Parathyroid adenoma (tissue), 2 donors: Measurements from ENCODE around the gene HIGD1C.
"Not testable (repeated sequence)": the region's sequence is repeated elsewhere in the genome, so short reads cannot be mapped to it uniquely, and the experiment has no call there.

ENCODE experiments used
- H2AFZ ChIP-seq: fragments of 300-600 bp; sonication (generic); one replicate; pipeline ENCODE4 v1.7.0; 2017; ENCODE audit warnings: antibody characterized with exemption, mild to moderate bottlenecking
- H3K27ac ChIP-seq: fragments of 300-600 bp; sonication (generic); one replicate; pipeline ENCODE4 v1.7.0; 2017
- H3K27me3 ChIP-seq: fragments of 300-600 bp; sonication (generic); one replicate; pipeline ENCODE4 v1.7.0; 2017; ENCODE audit warnings: low read length; ENCODE audit not compliant: control insufficient read depth, insufficient read depth
- H3K36me3 ChIP-seq: fragments of 300-600 bp; sonication (generic); one replicate; pipeline ENCODE4 v1.7.0; 2017; ENCODE audit warnings: low read length; ENCODE audit not compliant: control insufficient read depth, insufficient read depth
- H3K4me1 ChIP-seq: fragments of 300-600 bp; sonication (generic); one replicate; pipeline ENCODE4 v1.7.0; 2017; ENCODE audit warnings: control low read depth
- H3K4me2 ChIP-seq: fragments of 300-600 bp; sonication (generic); one replicate; pipeline ENCODE4 v1.7.0; 2017; ENCODE audit warnings: low read length
- H3K4me3 ChIP-seq: fragments of 300-600 bp; sonication (generic); one replicate; pipeline ENCODE4 v1.7.0; 2017; ENCODE audit warnings: low read depth, low read length
- H3K79me2 ChIP-seq: fragments of 300-600 bp; sonication (generic); one replicate; pipeline ENCODE4 v1.7.0; 2017; ENCODE audit warnings: control low read depth
- H3K9ac ChIP-seq: fragments of 300-600 bp; sonication (generic); one replicate; pipeline ENCODE4 v1.7.0; 2017; ENCODE audit warnings: mild to moderate bottlenecking
- H3K9me3 ChIP-seq: fragments of 300-600 bp; sonication (generic); one replicate; pipeline ENCODE4 v1.7.0; 2017; ENCODE audit warnings: low read length; ENCODE audit not compliant: control insufficient read depth
- CTCF ChIP-seq: fragments of 300-600 bp; sonication (generic); IDR thresholded peaks from one replicate; pipeline ENCODE4 v1.7.0; 2017; ENCODE audit warnings: antibody characterized with exemption, mild to moderate bottlenecking
- donor health status: primary hyperparathyroidism.

Gene HIGD1C

GRCh38 chr12:51009056-51009440 is 56.7 kb downstream of the HIGD1C start:
- Histone ChIP-seq H3K4me1 (peaks cover 25% of the 10 kb centered on the region), H3K9me3 (no peaks in the 10 kb centered on the region), H3K27me3 (no peaks in the 10 kb centered on the region), H3K4me2 (peak overlapping the region; percentile 60), H2AFZ (peak overlapping the region; percentile 43), H3K79me2 (peaks cover 22% of the 10 kb centered on the region), H3K4me3 (peak overlapping the region; percentile 45), H3K27ac (peak overlapping the region; percentile 50), H3K9ac (no peak overlapping the region), H3K36me3 (no peaks in the 10 kb centered on the region)
- TF ChIP-seq CTCF = no peak

GRCh38 chr12:51011955-51012354 is 59.6 kb downstream of the HIGD1C start:
- no peak overlapping the region for H3K9ac ChIP-seq
- no peaks in the 10 kb centered on the region for H3K36me3 ChIP-seq
- no peak overlapping the region for H2AFZ ChIP-seq
- H3K4me3 ChIP-seq = no peak overlapping the region
- no peaks in the 10 kb centered on the region for H3K9me3 ChIP-seq
- no peak for TF ChIP-seq CTCF
- H3K27me3 ChIP-seq = no peaks in the 10 kb centered on the region
- H3K4me2 ChIP-seq = no peak overlapping the region
- H3K79me2 ChIP-seq = peaks cover 43% of the 10 kb centered on the region
- no peak overlapping the region for H3K27ac ChIP-seq
- H3K4me1 ChIP-seq = peaks cover 23% of the 10 kb centered on the region

GRCh38 chr12:51012570-51013236 is 60.4 kb downstream of the HIGD1C start:
- Histone ChIP-seq H2AFZ (no peak overlapping the region), H3K36me3 (no peaks in the 10 kb centered on the region), H3K9me3 (no peaks in the 10 kb centered on the region), H3K27me3 (no peaks in the 10 kb centered on the region), H3K4me3 (no peak overlapping the region), H3K9ac (no peak overlapping the region), H3K4me2 (peak overlapping the region; percentile 9), H3K79me2 (peaks cover 48% of the 10 kb centered on the region), H3K27ac (no peak overlapping the region), H3K4me1 (peaks cover 23% of the 10 kb centered on the region)
- no peak for TF ChIP-seq CTCF

- H3K27me3 ChIP-seq = no peaks in the 10 kb centered on the region
Observed at GRCh38 chr12:51013441-51013840, 61.1 kb downstream of the HIGD1C start.

GRCh38 chr12:51014467-51014866 is 62.1 kb downstream of the HIGD1C start:
- not testable (repeated sequence) for H3K27ac ChIP-seq, H3K27me3 ChIP-seq, H3K4me3 ChIP-seq, H3K4me2 ChIP-seq, H3K9ac ChIP-seq, H3K9me3 ChIP-seq, H2AFZ ChIP-seq, H3K36me3 ChIP-seq
- Histone ChIP-seq H3K4me1 (peaks cover 17% of the 10 kb centered on the region), H3K79me2 (peaks cover 61% of the 10 kb centered on the region)

More at GRCh38 chr12:51013441-51013840, 61.1 kb downstream of the HIGD1C start:
- no peaks in the 10 kb centered on the region for H3K9me3 ChIP-seq
- H3K27ac ChIP-seq = no peak overlapping the region
- peaks cover 23% of the 10 kb centered on the region for H3K4me1 ChIP-seq
- TF ChIP-seq CTCF = no peak
- peaks cover 54% of the 10 kb centered on the region for H3K79me2 ChIP-seq
- no peak overlapping the region for H3K4me2 ChIP-seq
- no peak overlapping the region for H3K4me3 ChIP-seq
- H3K9ac ChIP-seq = no peak overlapping the region
- no peak overlapping the region for H2AFZ ChIP-seq
- no peaks in the 10 kb centered on the region for H3K36me3 ChIP-seq
